Ishikawa (cell line): ENCODE measurements around the gene FXYD7.

Experiments used
- CEBPB ChIP-seq: IDR thresholded peaks from 2 replicates; pipeline ENCODE4 v1.6.1; 2012
- CREB1 ChIP-seq: IDR thresholded peaks from 2 replicates; pipeline ENCODE4 v1.6.1; 2012; ENCODE audit warnings: low read depth
- EGR1 ChIP-seq: IDR thresholded peaks from 2 replicates; pipeline ENCODE4 v1.6.1; 2012
- EP300 ChIP-seq: IDR thresholded peaks from 2 replicates; pipeline ENCODE4 v1.6.1; 2012; ENCODE audit warnings: borderline replicate concordance
- FOXM1 ChIP-seq: IDR thresholded peaks from 2 replicates; pipeline ENCODE4 v1.6.1; 2012; ENCODE audit warnings: low read depth, borderline replicate concordance
- MAX ChIP-seq: IDR thresholded peaks from 2 replicates; pipeline ENCODE4 v1.6.1; 2012
- NFIC ChIP-seq: IDR thresholded peaks from 2 replicates; pipeline ENCODE4 v1.6.1; 2012
- RAD21 ChIP-seq: IDR thresholded peaks from 2 replicates; pipeline ENCODE4 v1.6.1; 2012; ENCODE audit warnings: low read depth
- REST ChIP-seq: IDR thresholded peaks from 2 replicates; pipeline ENCODE4 v1.6.1; 2012; ENCODE audit warnings: low read depth, mild to moderate bottlenecking
- TAF1 ChIP-seq: IDR thresholded peaks from 2 replicates; pipeline ENCODE4 v1.6.1; 2012; ENCODE audit warnings: low read depth, mild to moderate bottlenecking
- TCF12 ChIP-seq: IDR thresholded peaks from 2 replicates; pipeline ENCODE4 v1.6.1; 2012; ENCODE audit warnings: low read depth
- TEAD4 ChIP-seq: IDR thresholded peaks from 2 replicates; pipeline ENCODE4 v1.6.1; 2012
- USF1 ChIP-seq: IDR thresholded peaks from 2 replicates; pipeline ENCODE4 v1.6.1; 2012
- YY1 ChIP-seq: IDR thresholded peaks from 2 replicates; pipeline ENCODE4 v1.6.1; 2012; ENCODE audit warnings: low read depth
- ZBTB7A ChIP-seq: IDR thresholded peaks from 2 replicates; pipeline ENCODE4 v1.6.1; 2012; ENCODE audit warnings: low read depth

Gene FXYD7

GRCh38 chr19:35165200-35166058 is 22.4 kb downstream of the FXYD7 start:
- TF ChIP-seq MAX (no peak), ZBTB7A (no peak), YY1 (no peak), TEAD4 (no peak), EGR1 (no peak), REST (no peak), TAF1 (no peak), CEBPB (no peak), RAD21 (no peak), NFIC (no peak), USF1 (no peak), FOXM1 (no peak), EP300 (no peak)

GRCh38 chr19:35166100-35167063 is 23.3 kb downstream of the FXYD7 start:
- no peak for TF ChIP-seq RAD21
- TF ChIP-seq TAF1, result no peak
- TF ChIP-seq ZBTB7A, result no peak
- TF ChIP-seq MAX, result no peak
- no peak for TF ChIP-seq CREB1
- TF ChIP-seq EP300, result no peak
- TF ChIP-seq REST, result no peak
- no peak for TF ChIP-seq EGR1
- no peak for TF ChIP-seq FOXM1
- TF ChIP-seq TEAD4, result no peak
- TF ChIP-seq YY1, result no peak
- TF ChIP-seq USF1, result no peak
- TF ChIP-seq NFIC, result no peak
- no peak for TF ChIP-seq CEBPB
- TF ChIP-seq TCF12, result no peak

GRCh38 chr19:35167251-35168119 is 24.4 kb downstream of the FXYD7 start:
- no peak for TF ChIP-seq REST
- TF ChIP-seq EGR1, result no peak
- no peak for TF ChIP-seq TCF12
- TF ChIP-seq CREB1, result no peak
- TF ChIP-seq RAD21, result no peak
- no peak for TF ChIP-seq ZBTB7A
- TF ChIP-seq FOXM1, result no peak
